Measurements from ENCODE around the gene FADS1.

FADS1 gene

GRCh38 chr11:61756147-61756451 lies 60.7 kb downstream of the FADS1 start:
- Histone ChIP-seq H3K27ac (no peak overlapping the region), H3K36me3 (no peaks in the 10 kb centered on the region), H3K4me3 (ENCODE audit: low read depth in 1 of 2, low read length in 1 of 2) (no peak overlapping the region), H3K27me3 (peaks cover 38% of the 10 kb centered on the region), H3K9me3 (no peaks in the 10 kb centered on the region), H3K4me1 (ENCODE audit: control insufficient read depth in 1 of 2, insufficient read depth in 1 of 2, low read depth in 1 of 2, low read length in 1 of 2) (peaks cover 0 to 4% of the 10 kb centered on the region in 2 experiments)
- TF ChIP-seq CTCF (IDR thresholded peaks at IDR 0.05) = no peak

GRCh38 chr11:61754534-61755482 lies 62.0 kb downstream of the FADS1 start:
- H3K27me3 ChIP-seq = peaks cover 50% of the 10 kb centered on the region
- H3K27ac ChIP-seq = no peak overlapping the region
- no peaks in the 10 kb centered on the region for H3K36me3 ChIP-seq
- no peaks in the 10 kb centered on the region for H3K9me3 ChIP-seq
- no peak overlapping the region for H3K4me3 ChIP-seq (ENCODE audit: low read depth in 1 of 2, low read length in 1 of 2)
- no peak for TF ChIP-seq CTCF (IDR thresholded peaks at IDR 0.05)
- peaks cover 0 to 4% of the 10 kb centered on the region in 2 experiments for H3K4me1 ChIP-seq (ENCODE audit: control insufficient read depth in 1 of 2, insufficient read depth in 1 of 2, low read depth in 1 of 2, low read length in 1 of 2)

GRCh38 chr11:61753672-61754071 lies 63.1 kb downstream of the FADS1 start:
- peaks cover 62% of the 10 kb centered on the region for H3K27me3 ChIP-seq

GRCh38 chr11:61752925-61753521 lies 63.8 kb downstream of the FADS1 start:
- no peaks in the 10 kb centered on the region for H3K36me3 ChIP-seq
- H3K4me3 ChIP-seq (ENCODE audit: low read depth in 1 of 2, low read length in 1 of 2) = no peak overlapping the region
- no peak for TF ChIP-seq CTCF (IDR thresholded peaks at IDR 0.05)
- H3K4me1 ChIP-seq (ENCODE audit: control insufficient read depth in 1 of 2, insufficient read depth in 1 of 2, low read depth in 1 of 2, low read length in 1 of 2) = peaks cover 0 to 4% of the 10 kb centered on the region in 2 experiments
- H3K27ac ChIP-seq = no peak overlapping the region
- no peaks in the 10 kb centered on the region for H3K9me3 ChIP-seq
- peaks cover 68% of the 10 kb centered on the region for H3K27me3 ChIP-seq

More at GRCh38 chr11:61753672-61754071, 63.1 kb downstream of the FADS1 start:
- H3K27ac ChIP-seq = no peak overlapping the region
- no peak for TF ChIP-seq CTCF (IDR thresholded peaks at IDR 0.05)
- H3K9me3 ChIP-seq = no peaks in the 10 kb centered on the region
- H3K36me3 ChIP-seq = no peaks in the 10 kb centered on the region
- peaks cover 0 to 4% of the 10 kb centered on the region in 2 experiments for H3K4me1 ChIP-seq (ENCODE audit: control insufficient read depth in 1 of 2, insufficient read depth in 1 of 2, low read depth in 1 of 2, low read length in 1 of 2)
- no peak overlapping the region for H3K4me3 ChIP-seq (ENCODE audit: low read depth in 1 of 2, low read length in 1 of 2)

GRCh38 chr11:61752117-61752924 lies 64.5 kb downstream of the FADS1 start, which contains the start of gene MYRF:
Gene MYRF, plus strand, starts transcription at chr11:61752636. Its CDS starts 109 bp downstream, at chr11:61752745.
- no peak for TF ChIP-seq CTCF (IDR thresholded peaks at IDR 0.05)
- Histone ChIP-seq H3K27ac (no peak within 1 kb of the TSS), H3K4me1 (ENCODE audit: control insufficient read depth in 1 of 2, insufficient read depth in 1 of 2, low read depth in 1 of 2, low read length in 1 of 2) (peaks cover 0 to 4% of the 10 kb centered on the region in 2 experiments), H3K27me3 (peaks cover 72% of the 10 kb centered on the region), H3K36me3 (no peaks in the 10 kb centered on the region), H3K9me3 (no peaks in the 10 kb centered on the region), H3K4me3 (ENCODE audit: low read depth in 1 of 2, low read length in 1 of 2) (no peak within 1 kb of the TSS)
